Activated T-helper 1 cell treated with anti-CD3 and anti-CD28 coated beads, Interleukin-2, amount 50 U/mL, for 16 hours (primary cell): ENCODE results near the gene CNOT10.
"Not testable (repeated sequence)": the region's sequence is repeated elsewhere in the genome, so short reads cannot be mapped to it uniquely, and the experiment has no call there.

ENCODE experiments used
- DNase-seq, 2 donors: peaks; one replicate each; pipeline ENCODE4 v3.0.0-alpha.2; 2020; ENCODE audit warnings: low read depth in 1 of 2, low spot score in 1 of 2

The CNOT10 gene

GRCh38 chr3:32755761-32756160 is 70.8 kb downstream of the CNOT10 start:
- DNase-seq: no peak

- DNase-seq: no peak
Observed at GRCh38 chr3:32757618-32758374, 72.8 kb downstream of the CNOT10 start.

GRCh38 chr3:32758375-32758753 is 73.4 kb downstream of the CNOT10 start:
- no peak for DNase-seq

- DNase-seq: no peak
Observed at GRCh38 chr3:32759342-32759741, 74.4 kb downstream of the CNOT10 start.

GRCh38 chr3:32764481-32764880 is 79.5 kb downstream of the CNOT10 start:
- no peak for DNase-seq

GRCh38 chr3:32778389-32778788 is 93.4 kb downstream of the CNOT10 start:
- no peak for DNase-seq

GRCh38 chr3:32780071-32780734 is 95.2 kb downstream of the CNOT10 start:
- DNase-seq: no peak

- DNase-seq: peak in 1 of 2 donors; percentile 0
Observed at GRCh38 chr3:32780735-32781210, 95.8 kb downstream of the CNOT10 start.

GRCh38 chr3:32781211-32781968 is 96.4 kb downstream of the CNOT10 start:
- peak; percentile 36 to 47 for DNase-seq

- not testable (repeated sequence) for DNase-seq
Observed at GRCh38 chr3:32781969-32782270, 96.9 kb downstream of the CNOT10 start.

- no peak for DNase-seq
Observed at GRCh38 chr3:32782407-32782806, 97.4 kb downstream of the CNOT10 start.

- DNase-seq: no peak
Observed at GRCh38 chr3:32791833-32792232, 106.8 kb downstream of the CNOT10 start.

- no peak for DNase-seq
Observed at GRCh38 chr3:32794487-32795308, 109.7 kb downstream of the CNOT10 start.

- DNase-seq: not testable (repeated sequence)
Observed at GRCh38 chr3:32796384-32796950, 111.5 kb downstream of the CNOT10 start.

- no peak for DNase-seq
Observed at GRCh38 chr3:32797776-32798175, 112.8 kb downstream of the CNOT10 start.

GRCh38 chr3:32801440-32801839 is 116.5 kb downstream of the CNOT10 start:
- not testable (repeated sequence) for DNase-seq

GRCh38 chr3:32813180-32813579 is 128.2 kb downstream of the CNOT10 start:
- DNase-seq: no peak

- no peak for DNase-seq
Observed at GRCh38 chr3:32814361-32814760, 129.4 kb downstream of the CNOT10 start.

GRCh38 chr3:32815841-32816438 is 131.0 kb downstream of the CNOT10 start:
- DNase-seq: no peak
